Sigmoid colon (tissue), 7 donors: ENCODE results near the gene KRT7. TPM values are rescaled to one million over a fixed set of nuclear protein-coding genes. Genes with fewer than 3 reads are reported as not detected.

Experiments
- DNase-seq: peaks from one replicate; pipeline ENCODE4 v3.0.0-alpha.2; 2019
- H3K27ac ChIP-seq, 4 donors: fragments of 200-600 bp; sonication (generic); one replicate each; pipeline ENCODE4 v1.5.1; 2016 to 2019; ENCODE audit warnings: mild to moderate bottlenecking in 1 of 4
- H3K27me3 ChIP-seq, 3 donors: fragments of 200-600 bp; sonication (generic); one replicate each; pipeline ENCODE4 v1.5.1; 2019; ENCODE audit warnings: mild to moderate bottlenecking in 1 of 3
- H3K36me3 ChIP-seq, 4 donors: fragments of 200-600 bp; sonication (generic); one replicate each; pipeline ENCODE4 v1.5.1; 2016 to 2019
- H3K4me1 ChIP-seq, 4 donors: fragments of 200-600 bp; sonication (generic); one replicate each; pipeline ENCODE4 v1.5.1; 2017 to 2019
- H3K4me3 ChIP-seq, 4 donors: fragments of 200-600 bp; sonication (generic); one replicate each; pipeline ENCODE4 v1.5.1; 2017 to 2019; ENCODE audit warnings: mild to moderate bottlenecking in 2 of 4, moderate library complexity in 1 of 4
- H3K9me3 ChIP-seq, 4 donors: fragments of 200-600 bp in 3 of 4; sonication (generic) in 3 of 4; one replicate each; pipeline versions ENCODE4 v1.5.1 to v1.6.1; 2013 to 2019
- CTCF ChIP-seq, 4 experiments: fragments of 450-650 bp in 3 of 4; fragments of 200-600 bp in 1 of 4; IDR thresholded peaks; one replicate each; pipeline ENCODE4 v1.5.1; 2016 to 2019; ENCODE audit warnings: antibody characterized with exemption in 4 of 4, mild to moderate bottlenecking in 3 of 4, moderate library complexity in 2 of 4
- EP300 ChIP-seq, 4 donors: sonication (generic); formaldehyde crosslinking; IDR thresholded peaks; one replicate each; pipeline ENCODE4 v1.6.1; 2017; ENCODE audit warnings: antibody characterized with exemption in 4 of 4
- POLR2A ChIP-seq, 2 donors: fragments of 450-650 bp; IDR thresholded peaks; one replicate each; pipeline ENCODE4 v1.6.1; 2016; ENCODE audit warnings: antibody characterized with exemption in 2 of 2, mild to moderate bottlenecking in 2 of 2, moderate library complexity in 2 of 2
- POLR2AphosphoS5 ChIP-seq, 4 donors: sonication (generic); formaldehyde crosslinking; IDR thresholded peaks; one replicate each; pipeline ENCODE4 v1.6.1; 2017; ENCODE audit warnings: antibody characterized with exemption in 4 of 4
- WGBS, 2 donors: extraction: QIAGEN DNeasy Blood & Tissue Kit; methylation state at CpG; one replicate each; pipeline ENCODE4 v1.1.7; 2013; 5-methylcytosine and 5-hydroxymethylcytosine counted together
- intact Hi-C: fragments of 100-400 bp; cut with DNase I; formaldehyde crosslinking; loops from one replicate; pipeline ENCODE4 v1.15.1; 2023
- polyA plus RNA-seq, 3 donors: library from polyadenylated mRNA; stranded (reverse); fragments of 200-250 nt; gene quantifications; one replicate each; pipeline ENCODE4 v1.2.3, GENCODE V29; 2013
- total RNA-seq, 4 donors: library from RNA; depleted of rRNA; stranded (reverse); fragments of >200 nt; gene quantifications; one replicate each; pipeline ENCODE4 v1.1.0, GENCODE V29; 2016
- donor health status: healthy with polysubstance abuse.
- donor health status: Bipolar disorder and iron deficiency.
- donor health status: healthy.

KRT7 gene
- total and polyA plus RNA-seq, 7 donors: 0.27 to 12.0 (median 2.4) TPM; not detected in 2

- intact Hi-C loops: no loop called here
- peak; percentile 46 for DNase-seq
- H3K4me1 ChIP-seq: peaks cover 0 to 15% (median 4%) of the 10 kb centered on the region in 4 donors
- no peak overlapping the region for H3K4me3 ChIP-seq
- WGBS, 2 donors: 50 to 71% methylated on average over 18 of the region's 18 CpGs
- no peaks in the 10 kb centered on the region for H3K36me3 ChIP-seq
- no peak overlapping the region for H3K27ac ChIP-seq
- no peaks in the 10 kb centered on the region for H3K27me3 ChIP-seq
- TF ChIP-seq CTCF (IDR thresholded peaks at IDR 0.05): no peak
- TF ChIP-seq POLR2AphosphoS5 (IDR thresholded peaks at IDR 0.05): no peak
- no peak for TF ChIP-seq EP300 (IDR thresholded peaks at IDR 0.05)
- no peak for TF ChIP-seq POLR2A (IDR thresholded peaks at IDR 0.05)
- no peaks in the 10 kb centered on the region for H3K9me3 ChIP-seq
Observed at GRCh38 chr12:52208424-52209165, 24.4 kb upstream of the KRT7 start.

GRCh38 chr12:52209321-52209720 is 23.7 kb upstream of the KRT7 start:
- Histone ChIP-seq H3K9me3 (no peaks in the 10 kb centered on the region), H3K27ac (no peak overlapping the region), H3K27me3 (peaks cover 0 to 2% (median 0%) of the 10 kb centered on the region in 3 donors), H3K4me1 (peaks cover 0 to 12% (median 3%) of the 10 kb centered on the region in 4 donors), H3K36me3 (no peaks in the 10 kb centered on the region), H3K4me3 (no peak overlapping the region)
- DNase-seq: peak; percentile 50
- WGBS, 2 donors: 79% methylated on average over 8 of the region's 8 CpGs
- intact Hi-C loops: no loop called here
- no peak for TF ChIP-seq POLR2AphosphoS5 (IDR thresholded peaks at IDR 0.05)
- TF ChIP-seq EP300 (IDR thresholded peaks at IDR 0.05): no peak
- TF ChIP-seq CTCF (IDR thresholded peaks at IDR 0.05): no peak
- TF ChIP-seq POLR2A (IDR thresholded peaks at IDR 0.05): no peak

- Histone ChIP-seq H3K9me3 (no peaks in the 10 kb centered on the region), H3K27me3 (peaks cover 0 to 2% (median 0%) of the 10 kb centered on the region in 3 donors), H3K4me1 (peaks cover 0 to 12% (median 3%) of the 10 kb centered on the region in 4 donors), H3K4me3 (no peak overlapping the region), H3K27ac (no peak overlapping the region), H3K36me3 (no peaks in the 10 kb centered on the region)
- DNase-seq: peak; percentile 79
- no peak for TF ChIP-seq EP300 (IDR thresholded peaks at IDR 0.05)
- TF ChIP-seq CTCF (IDR thresholded peaks at IDR 0.05): no peak
- TF ChIP-seq POLR2AphosphoS5 (IDR thresholded peaks at IDR 0.05): peak in 1 of 4 donors; percentile 32
- no peak for TF ChIP-seq POLR2A (IDR thresholded peaks at IDR 0.05)
- 86 to 89% methylated on average over 7 of the region's 7 CpGs for WGBS, 2 donors
- intact Hi-C loops: loop anchor here (5.0 kb wide), 1 partner anchor 117 kb away; no protein-coding TSS in a partner anchor
Observed at GRCh38 chr12:52210186-52210924, 22.7 kb upstream of the KRT7 start.

GRCh38 chr12:52210925-52211650 is 22.0 kb upstream of the KRT7 start:
- TF ChIP-seq POLR2A (IDR thresholded peaks at IDR 0.05) (no peak), EP300 (IDR thresholded peaks at IDR 0.05) (no peak), POLR2AphosphoS5 (IDR thresholded peaks at IDR 0.05) (no peak), CTCF (IDR thresholded peaks at IDR 0.05) (no peak)
- intact Hi-C loops: loop anchor here (5.0 kb wide), 1 partner anchor 116 kb away; no protein-coding TSS in a partner anchor
- Histone ChIP-seq H3K4me1 (peaks cover 0 to 12% (median 3%) of the 10 kb centered on the region in 4 donors), H3K36me3 (no peaks in the 10 kb centered on the region), H3K27ac (no peak overlapping the region), H3K4me3 (no peak overlapping the region), H3K9me3 (no peaks in the 10 kb centered on the region), H3K27me3 (peaks cover 0 to 2% (median 0%) of the 10 kb centered on the region in 3 donors)
- WGBS, 2 donors: 80% methylated on average over 10 of the region's 10 CpGs
- peak; percentile 61 for DNase-seq
